HepG2 (cell line): ENCODE measurements around the gene MBD3. TPM values are rescaled to one million over a fixed set of nuclear protein-coding genes. Genes with fewer than 3 reads are reported as not detected.
A peak's percentile ranks its signal among the peaks of the same experiment; 100 is the strongest.

Experiments
- AHDC1 ChIP-seq: sonication (generic); formaldehyde crosslinking; IDR thresholded peaks from 2 replicates; pipeline ENCODE4 v1.5.1; 2020; ENCODE audit warnings: mild to moderate bottlenecking, missing genetic modification reagents, borderline replicate concordance
- ARNTL ChIP-seq: sonication (generic); formaldehyde crosslinking; IDR thresholded peaks from 2 replicates; pipeline ENCODE4 v1.4.0; 2020; ENCODE audit warnings: mild to moderate bottlenecking, missing genetic modification reagents
- DDIT3 ChIP-seq: sonication (generic); formaldehyde crosslinking; IDR thresholded peaks from 2 replicates; pipeline ENCODE4 v1.4.0; 2020; ENCODE audit warnings: mild to moderate bottlenecking, missing genetic modification reagents
- EZH2 ChIP-seq: conservative IDR thresholded peaks from 2 replicates; pipeline ENCODE4 v1.6.1; 2012; ENCODE audit warnings: mild to moderate bottlenecking, low read depth, low read length, moderate library complexity
- FOXP1 ChIP-seq, 2 experiments: fragments of 450-650 bp in 1 of 2; IDR thresholded peaks; 2 replicates each; pipeline ENCODE4 v1.6.1; 2017 to 2018; ENCODE audit warnings: antibody characterized with exemption in 1 of 2
- JUN ChIP-seq: sonication (generic); formaldehyde crosslinking; IDR thresholded peaks from 2 replicates; pipeline ENCODE4 v1.4.0; 2020; ENCODE audit warnings: mild to moderate bottlenecking, missing genetic modification reagents
- PREB ChIP-seq: sonication (generic); formaldehyde crosslinking; IDR thresholded peaks from 2 replicates; pipeline ENCODE4 v1.4.0; 2020; ENCODE audit warnings: missing genetic modification reagents
- ZNF33B ChIP-seq: sonication (generic); formaldehyde crosslinking; IDR thresholded peaks from 2 replicates; pipeline ENCODE4 v1.5.1; 2020; ENCODE audit warnings: mild to moderate bottlenecking, missing genetic modification reagents
- ZNF354B ChIP-seq: sonication (generic); formaldehyde crosslinking; IDR thresholded peaks from 2 replicates; pipeline ENCODE4 v1.8.0; 2022; ENCODE audit warnings: mild to moderate bottlenecking, missing genetic modification reagents
- ZNF484 ChIP-seq: sonication (generic); formaldehyde crosslinking; IDR thresholded peaks from 2 replicates; pipeline ENCODE4 v1.5.1; 2020; ENCODE audit warnings: mild to moderate bottlenecking, low read depth, missing genetic modification reagents, borderline replicate concordance
- ZNF589 ChIP-seq: sonication (generic); formaldehyde crosslinking; conservative IDR thresholded peaks from 2 replicates; pipeline ENCODE4 v1.8.0; 2022; ENCODE audit warnings: mild to moderate bottlenecking, moderate library complexity, missing genetic modification reagents
- ZNF792 ChIP-seq: IDR thresholded peaks from 2 replicates; pipeline ENCODE4 v1.6.1; 2016
- polyA plus RNA-seq, 8 experiments: library from polyadenylated mRNA; depleted of rRNA in 3 of 8; stranded (reverse) in 7 of 8; unstranded in 1 of 8; fragments of >200 nt; fragmentation: Illumina TruSeq in 4 of 8; extraction: Trizol in 4 of 8; gene quantifications; 2 replicates each; pipeline versions ENCODE4 v1.2.1 to v1.2.3, GENCODE V29; 2011 to 2016; ENCODE audit warnings: low read depth in 4 of 8, missing spikeins in 1 of 8, mixed read lengths in 1 of 8; ENCODE audit not compliant: insufficient read depth in 1 of 8
- total RNA-seq, 5 experiments: library from RNA; depleted of rRNA; stranded (reverse); fragments of >200 nt; fragmentation: Illumina TruSeq; extraction: Trizol; gene quantifications; 2 replicates each; pipeline ENCODE4 v1.2.3, GENCODE V29; 2016; ENCODE audit warnings: low read depth in 1 of 5
- TF ChIP-seq, protein P1 (sequence below): sonication (generic); formaldehyde crosslinking; IDR thresholded peaks from 2 replicates; pipeline ENCODE4 v1.4.0; 2020; ENCODE audit warnings: missing genetic modification reagents, borderline replicate concordance
- TF ChIP-seq, protein P2 (sequence below): sonication (generic); formaldehyde crosslinking; IDR thresholded peaks from 2 replicates; pipeline ENCODE4 v1.4.0; 2020; ENCODE audit warnings: missing genetic modification reagents

Gene MBD3
- total and polyA plus RNA-seq, 2 of the 13 experiments (the other 11 are each of a cell fraction or from before 2014, with no cell fraction given), result 21.2 to 76.9 TPM

- TF ChIP-seq, protein P1, sequence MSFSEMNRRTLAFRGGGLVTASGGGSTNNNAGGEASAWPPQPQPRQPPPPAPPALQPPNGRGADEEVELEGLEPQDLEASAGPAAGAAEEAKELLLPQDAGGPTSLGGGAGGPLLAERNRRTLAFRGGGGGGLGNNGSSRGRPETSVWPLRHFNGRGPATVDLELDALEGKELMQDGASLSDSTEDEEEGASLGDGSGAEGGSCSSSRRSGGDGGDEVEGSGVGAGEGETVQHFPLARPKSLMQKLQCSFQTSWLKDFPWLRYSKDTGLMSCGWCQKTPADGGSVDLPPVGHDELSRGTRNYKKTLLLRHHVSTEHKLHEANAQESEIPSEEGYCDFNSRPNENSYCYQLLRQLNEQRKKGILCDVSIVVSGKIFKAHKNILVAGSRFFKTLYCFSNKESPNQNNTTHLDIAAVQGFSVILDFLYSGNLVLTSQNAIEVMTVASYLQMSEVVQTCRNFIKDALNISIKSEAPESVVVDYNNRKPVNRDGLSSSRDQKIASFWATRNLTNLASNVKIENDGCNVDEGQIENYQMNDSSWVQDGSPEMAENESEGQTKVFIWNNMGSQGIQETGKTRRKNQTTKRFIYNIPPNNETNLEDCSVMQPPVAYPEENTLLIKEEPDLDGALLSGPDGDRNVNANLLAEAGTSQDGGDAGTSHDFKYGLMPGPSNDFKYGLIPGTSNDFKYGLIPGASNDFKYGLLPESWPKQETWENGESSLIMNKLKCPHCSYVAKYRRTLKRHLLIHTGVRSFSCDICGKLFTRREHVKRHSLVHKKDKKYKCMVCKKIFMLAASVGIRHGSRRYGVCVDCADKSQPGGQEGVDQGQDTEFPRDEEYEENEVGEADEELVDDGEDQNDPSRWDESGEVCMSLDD (CRISPR knock-in tag), result no peak
- no peak for TF ChIP-seq EZH2
- TF ChIP-seq AHDC1 (CRISPR knock-in tag), result no peak
- no peak for TF ChIP-seq ARNTL (CRISPR knock-in tag)
- TF ChIP-seq ZNF484 (CRISPR knock-in tag), result no peak
- TF ChIP-seq JUN (CRISPR knock-in tag), result no peak
- no peak for TF ChIP-seq ZNF792 (CRISPR knock-in tag)
- peak; percentile 38; the same call in 1 of the 2 replicates for TF ChIP-seq ZNF33B (CRISPR knock-in tag)
- TF ChIP-seq, protein P2, sequence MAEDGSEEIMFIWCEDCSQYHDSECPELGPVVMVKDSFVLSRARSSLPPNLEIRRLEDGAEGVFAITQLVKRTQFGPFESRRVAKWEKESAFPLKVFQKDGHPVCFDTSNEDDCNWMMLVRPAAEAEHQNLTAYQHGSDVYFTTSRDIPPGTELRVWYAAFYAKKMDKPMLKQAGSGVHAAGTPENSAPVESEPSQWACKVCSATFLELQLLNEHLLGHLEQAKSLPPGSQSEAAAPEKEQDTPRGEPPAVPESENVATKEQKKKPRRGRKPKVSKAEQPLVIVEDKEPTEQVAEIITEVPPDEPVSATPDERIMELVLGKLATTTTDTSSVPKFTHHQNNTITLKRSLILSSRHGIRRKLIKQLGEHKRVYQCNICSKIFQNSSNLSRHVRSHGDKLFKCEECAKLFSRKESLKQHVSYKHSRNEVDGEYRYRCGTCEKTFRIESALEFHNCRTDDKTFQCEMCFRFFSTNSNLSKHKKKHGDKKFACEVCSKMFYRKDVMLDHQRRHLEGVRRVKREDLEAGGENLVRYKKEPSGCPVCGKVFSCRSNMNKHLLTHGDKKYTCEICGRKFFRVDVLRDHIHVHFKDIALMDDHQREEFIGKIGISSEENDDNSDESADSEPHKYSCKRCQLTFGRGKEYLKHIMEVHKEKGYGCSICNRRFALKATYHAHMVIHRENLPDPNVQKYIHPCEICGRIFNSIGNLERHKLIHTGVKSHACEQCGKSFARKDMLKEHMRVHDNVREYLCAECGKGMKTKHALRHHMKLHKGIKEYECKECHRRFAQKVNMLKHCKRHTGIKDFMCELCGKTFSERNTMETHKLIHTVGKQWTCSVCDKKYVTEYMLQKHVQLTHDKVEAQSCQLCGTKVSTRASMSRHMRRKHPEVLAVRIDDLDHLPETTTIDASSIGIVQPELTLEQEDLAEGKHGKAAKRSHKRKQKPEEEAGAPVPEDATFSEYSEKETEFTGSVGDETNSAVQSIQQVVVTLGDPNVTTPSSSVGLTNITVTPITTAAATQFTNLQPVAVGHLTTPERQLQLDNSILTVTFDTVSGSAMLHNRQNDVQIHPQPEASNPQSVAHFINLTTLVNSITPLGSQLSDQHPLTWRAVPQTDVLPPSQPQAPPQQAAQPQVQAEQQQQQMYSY (CRISPR knock-in tag), result no peak
- no peak for TF ChIP-seq ZNF354B (CRISPR knock-in tag)
- no peak; the same call in 1 of the 2 replicates for TF ChIP-seq ZNF589 (CRISPR knock-in tag)
- TF ChIP-seq FOXP1 (IDR thresholded peaks at IDR 0.05), result no peak
- TF ChIP-seq FOXP1 (CRISPR knock-in tag; IDR thresholded peaks at IDR 0.05), result no peak
- no peak for TF ChIP-seq DDIT3
- no peak for TF ChIP-seq PREB
Observed at GRCh38 chr19:1605236-1606137, 12.8 kb upstream of the MBD3 start, which contains the start of gene UQCR11 (continued).
